HG02938 (cell line): Measurements from ENCODE around the gene MBTPS2.
"Not testable (repeated sequence)": the region's sequence is repeated elsewhere in the genome, so short reads cannot be mapped to it uniquely, and the experiment has no call there.

ENCODE experiments used
- ATAC-seq: cut with Tn5 transposase; IDR thresholded peaks from one replicate; pipeline ENCODE4 v1.9.1; 2021; ENCODE audit warnings: mild to moderate bottlenecking, moderate library complexity; ENCODE audit not compliant: unreplicated experiment

MBTPS2 gene

DNA sequence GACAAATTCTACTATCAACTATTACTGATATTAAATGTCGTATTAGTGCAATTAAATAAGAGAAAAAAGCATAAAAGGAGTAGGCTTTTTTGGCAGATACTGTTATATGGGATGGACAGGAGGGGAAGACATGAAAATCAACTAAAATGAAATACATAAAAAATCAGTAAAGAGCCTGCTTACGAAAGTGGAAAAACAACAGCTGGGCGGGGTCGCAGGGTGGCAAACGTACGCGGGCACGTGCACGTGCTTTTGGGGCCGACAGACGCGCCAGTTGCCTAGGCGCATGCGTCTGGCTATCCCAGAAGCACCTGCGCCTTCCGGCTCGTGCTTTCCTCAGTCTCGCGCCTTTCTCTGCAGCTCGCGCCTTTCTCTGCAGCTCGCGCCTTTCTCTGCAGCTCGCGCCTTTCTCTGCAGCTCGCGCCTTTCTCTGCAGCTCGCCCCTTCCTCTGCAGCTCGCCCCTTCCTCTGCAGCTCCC is 16.6 kb downstream of the MBTPS2 start, which contains the start of gene YY2:
Gene YY2, plus strand, starts transcription at position 51 of the 479 bp plus-strand sequence. CDS start 498 bp downstream, outside the sequence.
- no peak for ATAC-seq

GRCh38 chrX:21856504-21856903 is 17.1 kb downstream of the MBTPS2 start:
- no peak for ATAC-seq

DNA sequence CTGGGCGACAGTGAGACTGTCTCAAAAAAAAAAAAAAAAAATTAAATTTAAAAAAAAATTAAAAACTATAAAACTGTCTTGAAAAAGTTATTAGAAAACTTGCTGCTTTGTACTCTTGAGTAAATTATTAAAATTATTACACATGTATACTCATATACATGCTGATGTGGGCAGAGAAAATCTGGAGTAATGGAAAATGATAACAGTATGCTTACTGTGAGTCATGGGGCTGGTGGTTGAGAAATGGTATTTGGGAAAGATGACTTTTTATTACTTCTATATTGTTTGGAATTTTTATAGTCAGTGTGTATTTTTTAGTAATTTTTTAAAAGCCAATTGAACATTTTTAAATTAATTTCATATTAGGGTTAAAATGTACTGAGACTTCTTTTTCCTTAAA is 23.8 kb downstream of the MBTPS2 start:
- no peak for ATAC-seq

GRCh38 chrX:21865436-21865835 is 26.0 kb downstream of the MBTPS2 start:
- ATAC-seq, result no peak

DNA sequence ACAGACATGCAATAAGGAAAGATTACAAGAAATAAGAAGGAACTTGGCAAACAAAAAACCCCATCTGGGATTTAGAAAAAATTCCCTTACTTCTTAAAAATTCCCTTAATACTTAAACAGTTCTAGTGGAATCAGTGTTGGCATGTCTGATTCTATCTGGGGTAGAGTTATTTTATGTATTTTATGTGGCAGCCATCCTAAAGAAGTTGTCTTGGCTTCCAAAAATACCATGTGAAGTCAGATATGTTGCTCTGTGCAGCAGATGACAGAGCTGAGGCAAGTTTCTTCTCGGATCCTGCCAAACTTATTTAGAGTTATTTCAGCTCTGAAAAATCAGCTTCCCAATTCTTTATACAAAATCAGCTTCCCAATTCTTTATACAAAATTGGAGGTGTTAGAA is 31.1 kb downstream of the MBTPS2 start:
- no peak for ATAC-seq

- no peak for ATAC-seq
Observed at GRCh38 chrX:21873063-21873775, 33.8 kb downstream of the MBTPS2 start.

- ATAC-seq, result not testable (repeated sequence)
Observed at GRCh38 chrX:21874182-21874581, 34.8 kb downstream of the MBTPS2 start.

DNA sequence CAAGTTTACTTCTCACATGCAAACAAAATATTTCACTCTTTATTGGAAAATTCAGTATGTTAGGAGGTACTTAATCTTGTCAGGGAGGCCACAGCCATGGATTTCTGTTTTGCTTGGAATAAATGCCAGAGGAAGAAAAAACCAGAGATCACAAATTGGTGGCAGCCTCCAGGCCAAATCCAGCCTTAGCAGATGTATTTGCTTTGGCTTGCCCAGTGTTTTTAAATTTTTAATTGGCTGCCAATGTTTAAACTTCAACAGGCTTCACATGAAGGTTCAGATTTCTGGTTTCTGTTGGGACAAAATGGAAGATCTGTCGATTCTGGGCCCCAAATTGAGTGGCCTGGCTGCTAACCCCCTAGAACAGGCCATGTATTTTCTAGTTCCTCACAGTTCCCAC is 35.6 kb downstream of the MBTPS2 start:
- no peak for ATAC-seq

DNA sequence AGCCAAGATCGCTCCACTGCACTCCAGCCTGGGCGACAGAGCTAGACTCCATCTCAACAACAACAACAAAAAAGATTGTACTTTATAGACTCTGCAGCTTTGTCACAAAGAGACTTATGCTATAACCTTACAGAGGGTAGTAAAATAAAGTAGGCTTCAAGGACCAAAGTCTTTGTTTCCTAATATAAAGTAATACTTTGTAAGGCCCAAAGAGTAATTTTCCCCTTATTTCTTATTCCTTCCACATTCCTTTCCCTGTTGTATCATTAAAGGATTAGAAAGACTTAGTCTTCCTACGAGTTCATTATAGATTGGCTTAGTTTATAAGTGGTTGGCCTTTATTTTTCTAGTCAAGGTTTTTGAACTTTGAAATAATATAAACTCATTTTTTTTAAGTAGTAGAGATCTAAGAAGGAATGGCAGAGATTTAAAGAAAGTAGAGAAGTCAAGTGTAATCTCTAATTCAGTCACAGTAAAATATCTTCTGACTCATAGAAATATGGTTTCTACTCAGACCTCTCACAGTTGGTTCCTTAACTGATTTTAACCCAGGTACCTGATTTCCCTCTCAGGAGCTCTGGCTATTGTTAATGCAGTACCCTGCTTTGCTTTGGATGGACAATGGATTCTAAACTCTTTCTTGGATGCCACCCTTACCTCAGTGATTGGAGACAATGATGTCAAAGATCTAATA is 42.6 kb downstream of the MBTPS2 start:
- no peak for ATAC-seq

DNA sequence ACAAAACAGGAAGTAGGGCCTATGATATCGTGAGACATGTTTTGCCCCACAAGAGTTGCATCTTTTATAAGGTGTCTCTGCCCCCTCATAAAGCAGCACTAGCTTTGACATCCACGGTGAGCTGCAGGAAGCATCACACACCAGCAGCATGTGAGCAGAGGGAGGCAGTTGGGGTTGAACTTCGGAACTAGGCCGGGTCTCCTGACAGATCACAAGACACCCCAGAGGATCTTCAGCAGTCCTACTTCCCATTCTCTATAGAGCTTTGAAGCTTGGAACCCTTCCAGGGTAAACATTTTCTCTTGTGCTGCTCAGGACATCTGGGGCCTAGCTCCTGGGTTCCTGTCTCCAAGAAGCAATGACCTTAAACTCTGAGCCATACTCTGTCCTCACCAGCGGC is 43.8 kb downstream of the MBTPS2 start:
- ATAC-seq, result no peak

DNA sequence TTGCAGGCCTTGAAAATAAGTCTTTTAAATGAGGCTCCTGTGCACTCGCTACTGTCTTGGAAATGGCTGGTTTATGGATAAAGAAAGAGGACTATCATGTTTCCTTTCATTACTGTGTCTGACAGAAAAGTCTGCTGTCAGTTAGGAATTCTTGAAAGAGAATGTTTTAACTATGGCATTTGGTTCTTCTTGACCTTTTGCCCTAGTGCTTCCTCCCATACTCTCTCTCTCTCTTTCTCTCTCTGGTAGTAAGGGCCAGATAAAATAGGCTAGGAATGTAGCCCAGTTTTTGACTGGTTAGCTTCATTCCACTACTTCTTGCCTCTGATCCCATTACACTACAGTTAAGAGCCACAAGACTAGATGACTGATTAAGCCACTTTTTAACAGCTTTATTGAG is 46.2 kb downstream of the MBTPS2 start:
- ATAC-seq, result no peak

- ATAC-seq, result no peak
Observed at GRCh38 chrX:21905313-21905712, 65.9 kb downstream of the MBTPS2 start.

GRCh38 chrX:21905953-21906352 is 66.5 kb downstream of the MBTPS2 start:
- no peak for ATAC-seq

GRCh38 chrX:21907260-21907659 is 67.8 kb downstream of the MBTPS2 start:
- no peak for ATAC-seq

GRCh38 chrX:21911481-21911880 is 72.1 kb downstream of the MBTPS2 start:
- no peak for ATAC-seq

- ATAC-seq, result no peak
Observed at GRCh38 chrX:21912220-21912619, 72.8 kb downstream of the MBTPS2 start.

GRCh38 chrX:21912989-21913388 is 73.6 kb downstream of the MBTPS2 start:
- ATAC-seq, result no peak

DNA sequence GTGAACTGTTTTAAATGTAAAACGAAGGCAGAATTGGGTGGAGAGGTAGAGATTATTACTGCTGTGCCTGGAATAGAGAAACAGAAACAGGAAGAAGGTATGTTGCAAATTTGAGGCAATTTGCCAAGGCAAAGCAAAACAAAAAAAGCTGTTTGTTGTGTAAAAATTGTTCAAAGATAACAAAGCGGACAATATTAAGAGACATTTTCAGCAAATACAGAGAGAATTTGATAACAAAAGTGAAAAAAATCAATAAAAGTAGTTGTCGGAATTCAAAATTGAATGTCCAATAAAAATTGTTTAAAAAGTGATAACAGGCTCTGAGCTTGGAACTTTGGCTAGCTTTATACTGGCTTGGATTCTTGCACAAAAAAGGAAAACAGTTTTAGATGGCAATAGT is 86.7 kb downstream of the MBTPS2 start:
- no peak for ATAC-seq

- no peak for ATAC-seq
Observed at GRCh38 chrX:21926527-21927278, 87.3 kb downstream of the MBTPS2 start.

DNA sequence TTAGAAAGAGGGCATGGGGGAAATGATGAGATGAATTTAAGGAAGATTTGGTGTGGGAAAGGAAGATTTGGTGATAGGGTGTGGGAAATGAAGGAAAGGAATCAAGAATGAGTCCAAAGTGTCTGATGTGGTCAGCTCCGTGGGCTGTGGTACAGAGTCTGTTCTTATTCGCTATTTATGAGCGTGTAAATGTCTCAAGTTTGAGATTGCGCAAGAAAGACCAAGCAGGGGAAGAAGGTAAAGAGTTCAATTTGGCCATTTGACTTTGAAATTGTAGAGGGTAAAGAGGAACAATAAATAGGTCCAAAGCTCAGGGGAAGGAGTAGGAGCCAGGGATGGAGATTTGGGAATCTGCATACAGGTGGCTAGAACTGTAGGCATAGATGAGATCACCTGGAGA is 89.8 kb downstream of the MBTPS2 start:
- ATAC-seq, result no peak

GRCh38 chrX:21930986-21931385 is 91.6 kb downstream of the MBTPS2 start:
- no peak for ATAC-seq
